22Rv1 (cell line): Measurements from ENCODE around the gene MS4A1.

ENCODE experiments used
- ZFX ChIP-seq: fragments of 450-650 bp; IDR thresholded peaks from 2 replicates; pipeline ENCODE4 v1.6.1; 2017; ENCODE audit warnings: antibody characterized with exemption, borderline replicate concordance
- TF ChIP-seq, protein P1 (sequence below): fragments of 450-650 bp; IDR thresholded peaks from 2 replicates; pipeline ENCODE4 v1.5.1; 2017; ENCODE audit warnings: mild to moderate bottlenecking

DNA sequence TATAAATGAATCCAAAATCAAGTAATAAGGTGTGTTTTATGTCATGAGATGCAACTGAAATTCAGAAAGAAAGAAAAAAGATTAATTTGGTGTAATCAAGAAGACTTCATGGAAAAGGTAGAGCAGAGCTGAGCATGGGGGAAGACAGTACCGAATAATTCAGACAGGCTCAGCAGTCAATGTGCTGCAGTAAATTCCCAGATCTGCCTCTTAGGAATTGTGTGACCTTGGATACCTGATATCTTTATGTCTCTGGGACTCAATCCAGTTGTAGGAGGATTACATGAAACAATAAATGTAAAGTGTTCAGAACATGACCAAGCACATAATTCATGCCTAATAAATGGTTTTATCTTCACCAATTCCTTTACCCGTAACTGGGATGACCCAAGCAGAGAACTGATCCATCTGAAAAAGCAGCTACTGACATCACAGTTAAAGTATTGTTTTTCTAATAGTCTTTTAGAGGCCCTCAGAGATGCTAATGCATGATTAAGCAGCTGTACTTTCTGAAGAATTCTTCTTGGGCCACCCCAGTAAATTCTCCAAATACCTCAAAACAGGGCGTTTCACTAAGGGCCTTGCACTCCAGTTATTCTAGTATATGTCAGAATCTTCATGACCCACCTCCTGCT, 44.7 kb downstream of the MS4A1 start:
- TF ChIP-seq, protein P1, sequence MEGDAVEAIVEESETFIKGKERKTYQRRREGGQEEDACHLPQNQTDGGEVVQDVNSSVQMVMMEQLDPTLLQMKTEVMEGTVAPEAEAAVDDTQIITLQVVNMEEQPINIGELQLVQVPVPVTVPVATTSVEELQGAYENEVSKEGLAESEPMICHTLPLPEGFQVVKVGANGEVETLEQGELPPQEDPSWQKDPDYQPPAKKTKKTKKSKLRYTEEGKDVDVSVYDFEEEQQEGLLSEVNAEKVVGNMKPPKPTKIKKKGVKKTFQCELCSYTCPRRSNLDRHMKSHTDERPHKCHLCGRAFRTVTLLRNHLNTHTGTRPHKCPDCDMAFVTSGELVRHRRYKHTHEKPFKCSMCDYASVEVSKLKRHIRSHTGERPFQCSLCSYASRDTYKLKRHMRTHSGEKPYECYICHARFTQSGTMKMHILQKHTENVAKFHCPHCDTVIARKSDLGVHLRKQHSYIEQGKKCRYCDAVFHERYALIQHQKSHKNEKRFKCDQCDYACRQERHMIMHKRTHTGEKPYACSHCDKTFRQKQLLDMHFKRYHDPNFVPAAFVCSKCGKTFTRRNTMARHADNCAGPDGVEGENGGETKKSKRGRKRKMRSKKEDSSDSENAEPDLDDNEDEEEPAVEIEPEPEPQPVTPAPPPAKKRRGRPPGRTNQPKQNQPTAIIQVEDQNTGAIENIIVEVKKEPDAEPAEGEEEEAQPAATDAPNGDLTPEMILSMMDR: no peak
- no peak for TF ChIP-seq ZFX
